Testis (tissue), 2 donors: ENCODE measurements around the gene TM4SF1.

Experiments
- CTCF ChIP-seq, 3 experiments: fragments of 450-650 bp in 2 of 3; fragments of 200-600 bp in 1 of 3; sonication (generic) in 1 of 3; IDR thresholded peaks; one replicate each; pipeline ENCODE4 v1.5.1; 2016 to 2019; ENCODE audit warnings: antibody characterized with exemption in 3 of 3, mild to moderate bottlenecking in 2 of 3, moderate library complexity in 1 of 3
- POLR2A ChIP-seq: fragments of 450-650 bp; IDR thresholded peaks from one replicate; pipeline ENCODE4 v1.6.1; 2017; ENCODE audit warnings: antibody characterized with exemption, mild to moderate bottlenecking, moderate library complexity

- TF ChIP-seq CTCF (IDR thresholded peaks at IDR 0.05) = no peak
- no peak for TF ChIP-seq POLR2A
Measured at GRCh38 chr3:149403443-149403842, 26.0 kb upstream of the TM4SF1 start.
